ENCODE results near the gene RBM44.
A peak's percentile ranks its signal among the peaks of the same experiment; 100 is the strongest.
"Not testable (repeated sequence)": the region's sequence is repeated elsewhere in the genome, so short reads cannot be mapped to it uniquely, and the experiment has no call there.

RBM44 gene, protein sequence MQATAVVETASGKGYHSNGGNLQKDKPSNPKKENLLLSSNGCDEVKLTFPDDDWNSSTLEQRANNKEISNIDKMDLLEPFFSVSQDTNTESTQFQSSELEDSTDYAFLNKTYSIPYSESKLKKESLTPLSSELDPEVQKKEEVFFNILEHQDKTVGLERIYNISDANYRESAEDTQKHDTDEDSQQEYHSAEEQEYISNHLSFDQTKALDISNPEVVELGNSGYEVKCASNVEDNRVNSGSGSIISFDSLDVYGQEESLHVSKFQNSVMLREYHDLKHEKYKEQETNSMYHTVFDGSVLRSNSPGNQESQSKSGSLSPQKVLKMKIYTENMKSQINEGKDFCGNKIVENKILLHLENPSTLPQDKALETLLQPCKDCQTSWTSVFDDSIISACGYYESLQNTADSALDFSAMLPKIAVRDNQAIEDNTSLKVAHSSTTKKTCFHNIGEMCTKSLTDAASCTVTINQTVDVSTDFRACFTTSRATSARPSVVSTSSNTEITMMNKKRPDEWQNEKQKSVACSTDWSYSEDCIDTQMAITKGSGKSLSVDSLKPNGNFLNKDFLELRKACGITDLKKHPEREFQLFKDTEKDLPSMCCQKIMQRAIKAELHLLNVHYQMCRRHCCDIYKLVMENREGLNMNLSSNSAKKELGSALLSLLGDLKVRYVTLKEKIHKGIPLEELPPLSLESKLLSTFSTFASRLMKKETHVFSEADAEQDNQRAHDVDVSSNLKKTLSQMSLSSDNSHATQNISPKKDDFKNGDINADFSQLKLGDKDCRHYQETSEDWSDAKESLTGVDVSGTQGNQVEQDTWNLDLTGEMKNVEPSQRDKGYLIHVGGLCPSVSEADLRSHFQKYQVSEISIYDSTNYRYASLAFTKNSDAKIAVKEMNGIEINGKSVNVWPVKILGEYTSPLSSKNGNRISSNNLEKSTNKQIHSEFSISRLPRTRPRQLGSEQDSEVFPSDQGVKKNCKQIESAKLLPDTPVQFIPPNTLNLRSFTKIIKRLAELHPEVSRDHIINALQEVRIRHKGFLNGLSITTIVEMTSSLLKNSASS
- total RNA-seq = 0.43 to 4.2 (median 1.2) reads per million in 17 experiments

DNA sequence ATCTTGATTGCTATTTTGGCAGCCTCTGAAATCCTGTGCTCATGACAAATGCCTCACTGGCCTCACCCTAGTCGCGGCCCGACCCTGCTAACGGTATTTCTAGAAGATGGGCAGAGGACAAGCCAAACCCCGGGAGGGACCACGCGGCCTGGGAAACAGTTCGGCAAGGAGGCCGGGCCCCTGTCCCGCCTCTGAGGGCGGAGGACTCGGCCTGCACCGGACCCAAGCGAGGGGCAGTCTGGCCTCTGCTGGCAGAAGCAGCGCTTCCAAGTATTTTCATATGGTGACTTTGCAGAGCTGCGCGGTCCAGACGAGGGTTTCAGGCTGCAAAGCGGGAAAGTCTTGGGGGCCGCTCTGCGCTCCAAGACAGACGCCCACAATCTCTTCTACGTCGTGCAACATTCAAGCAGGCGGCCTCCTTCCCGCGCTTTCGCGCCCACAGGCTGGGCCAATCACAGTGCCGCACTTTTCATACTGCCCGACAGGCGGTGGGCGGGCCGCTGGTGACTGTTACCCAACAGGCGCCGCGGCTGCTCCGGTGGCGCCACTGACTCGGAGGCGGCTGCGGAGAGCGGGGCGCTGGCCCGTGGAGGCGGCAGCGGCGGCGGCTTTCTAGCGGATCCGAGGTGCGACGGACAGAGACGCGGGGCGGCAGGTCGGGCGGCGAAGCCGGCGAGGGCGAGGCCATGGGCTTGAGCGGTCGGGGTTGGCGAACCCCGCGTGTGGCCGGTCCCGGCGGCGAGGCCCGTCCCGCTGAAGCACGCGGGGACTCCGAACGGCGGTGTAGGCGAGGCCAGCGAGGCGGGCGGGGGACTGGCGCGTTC lies at the start of gene RBM44:
Gene RBM44, plus strand, starts transcription at position 544 of the 824 bp plus-strand sequence. CDS start 14,831 bp downstream, outside the sequence.
- DNase-seq = no peak

DNA sequence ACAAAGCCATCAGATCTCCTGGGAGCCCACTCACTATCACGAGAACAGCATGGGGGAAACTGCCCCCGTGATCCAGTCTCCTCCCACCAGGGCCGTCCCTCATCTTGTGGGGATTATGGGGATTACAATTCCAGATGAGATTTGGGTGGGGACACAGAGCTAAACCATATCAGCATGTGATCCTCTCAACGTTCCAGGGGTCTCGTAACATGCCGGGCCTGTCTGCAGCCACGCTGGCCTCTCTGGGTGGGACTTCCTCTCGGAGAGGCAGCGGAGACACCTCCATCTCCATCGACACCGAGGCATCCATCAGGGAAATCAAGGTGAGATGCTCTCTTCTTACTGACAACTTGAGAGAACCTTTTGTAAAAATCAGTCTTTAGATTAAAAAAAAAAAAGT lies 49.6 kb upstream of the RBM44 start:
- no peak for DNase-seq

GRCh38 chr2:237749961-237750360 lies 48.6 kb upstream of the RBM44 start:
- DNase-seq = no peak

GRCh38 chr2:237750441-237750840 lies 48.1 kb upstream of the RBM44 start:
- not testable (repeated sequence) for DNase-seq

GRCh38 chr2:237752761-237753165 lies 45.8 kb upstream of the RBM44 start:
- peak; percentile 75 to 90 (median 83) for DNase-seq

DNA sequence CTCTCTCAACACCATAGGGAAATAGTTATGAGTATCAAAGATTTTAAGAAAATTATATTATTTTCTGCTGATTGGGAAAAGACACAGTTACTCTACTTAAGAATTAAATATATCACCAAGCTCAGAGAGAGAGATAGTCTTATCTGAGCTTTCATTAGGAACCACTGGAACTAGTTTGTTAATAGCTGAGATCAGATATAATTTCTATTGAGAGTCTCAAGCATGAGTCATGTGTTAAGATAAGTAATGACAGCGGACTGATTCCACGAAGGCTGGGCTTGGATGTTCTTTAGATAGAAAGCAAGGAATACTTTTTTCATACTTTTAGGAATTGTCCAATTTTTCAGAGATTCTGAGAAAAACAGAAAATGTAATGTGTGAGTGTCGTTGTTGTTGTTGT lies 44.4 kb upstream of the RBM44 start:
- DNase-seq = no peak

- DNase-seq = no peak
Observed at GRCh38 chr2:237754626-237755248, 43.8 kb upstream of the RBM44 start.

DNA sequence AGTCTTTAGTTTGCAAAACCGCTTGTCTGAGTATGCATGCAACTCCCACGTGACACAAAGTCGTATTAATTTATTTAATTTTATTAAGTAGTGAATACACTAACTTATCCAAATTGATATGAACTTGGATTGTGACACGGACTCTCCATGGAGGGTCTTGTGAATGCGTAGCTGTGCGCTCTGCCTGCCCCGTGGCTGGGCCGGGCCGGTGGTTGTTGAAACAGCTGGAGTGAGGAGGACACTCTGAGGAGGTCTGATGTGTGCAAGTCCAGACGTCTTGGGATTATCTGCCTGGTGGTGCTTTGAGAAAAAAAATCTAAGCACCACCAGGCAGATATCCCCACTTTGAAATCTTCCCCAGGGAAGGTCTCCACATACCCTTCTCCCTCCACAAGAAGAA lies 41.0 kb upstream of the RBM44 start:
- no peak for DNase-seq

DNA sequence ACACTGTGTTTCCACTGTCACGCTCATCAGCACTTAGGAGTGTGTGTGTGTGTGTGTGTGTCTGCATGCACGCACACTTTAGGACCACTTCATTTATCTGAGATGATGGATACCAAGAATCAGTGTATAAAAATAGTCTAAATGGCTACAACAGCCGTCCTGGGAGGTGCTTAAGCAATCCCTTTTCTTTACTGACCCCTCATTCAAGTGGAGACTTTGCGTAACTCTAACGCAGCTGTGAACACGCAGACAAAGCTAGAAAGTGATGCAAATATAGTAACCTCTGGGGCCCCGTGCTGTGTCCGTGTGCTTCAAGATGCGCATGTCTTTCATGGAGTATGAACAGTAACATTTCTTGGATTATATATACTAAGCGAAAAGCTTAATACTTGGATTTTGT lies 40.4 kb upstream of the RBM44 start:
- no peak for DNase-seq

GRCh38 chr2:237759176-237759575 lies 39.4 kb upstream of the RBM44 start:
- no peak for DNase-seq

GRCh38 chr2:237760506-237761502 lies 37.8 kb upstream of the RBM44 start:
- no peak for DNase-seq

- DNase-seq = not testable (repeated sequence)
Observed at GRCh38 chr2:237762291-237763182, 36.0 kb upstream of the RBM44 start.

- no peak for DNase-seq
Observed at GRCh38 chr2:237763812-237764211, 34.8 kb upstream of the RBM44 start.

DNA sequence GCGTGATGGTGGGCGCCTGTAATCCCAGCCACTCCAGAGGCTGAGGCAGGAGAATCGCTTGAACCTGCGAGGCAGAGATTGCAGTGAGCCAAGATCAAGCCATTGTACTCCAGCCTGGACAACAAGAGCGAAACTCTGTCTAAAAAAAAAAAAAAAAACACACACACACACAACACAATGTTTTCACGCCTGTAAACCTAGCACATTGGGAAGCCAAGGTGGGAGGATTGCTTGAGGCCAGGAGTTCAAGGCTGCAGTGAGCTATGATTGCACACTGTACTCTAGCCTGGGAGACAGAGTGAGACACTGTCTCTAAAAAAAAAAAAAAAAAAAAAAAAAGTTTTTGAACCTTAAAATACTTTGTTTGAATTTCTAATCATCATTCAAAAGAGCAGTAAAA lies 33.5 kb upstream of the RBM44 start:
- not testable (repeated sequence) for DNase-seq

GRCh38 chr2:237765875-237766274 lies 32.7 kb upstream of the RBM44 start:
- no peak for DNase-seq

GRCh38 chr2:237766340-237766739 lies 32.2 kb upstream of the RBM44 start:
- DNase-seq = no peak

DNA sequence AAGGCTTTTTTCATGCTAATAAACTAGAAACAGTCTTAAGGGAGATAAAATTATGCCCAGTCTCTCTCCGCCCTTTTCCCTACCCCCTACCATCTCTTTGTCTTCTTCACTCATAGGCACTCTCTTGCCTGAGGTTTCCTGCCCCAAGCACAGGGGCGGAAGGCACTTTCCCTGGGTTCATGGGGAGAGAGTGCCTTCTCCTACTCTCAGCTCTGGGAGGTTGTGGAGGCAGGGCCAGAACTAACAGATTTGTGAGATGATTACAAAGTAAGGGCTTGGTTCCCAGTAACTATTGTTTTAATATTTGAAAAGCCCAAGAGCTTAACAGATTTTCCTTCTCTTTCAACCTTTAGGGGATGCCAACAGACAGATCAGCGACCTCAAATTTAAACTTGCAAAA lies 26.1 kb upstream of the RBM44 start:
- no peak for DNase-seq

- DNase-seq = no peak
Observed at GRCh38 chr2:237773826-237774225, 24.8 kb upstream of the RBM44 start.

DNA sequence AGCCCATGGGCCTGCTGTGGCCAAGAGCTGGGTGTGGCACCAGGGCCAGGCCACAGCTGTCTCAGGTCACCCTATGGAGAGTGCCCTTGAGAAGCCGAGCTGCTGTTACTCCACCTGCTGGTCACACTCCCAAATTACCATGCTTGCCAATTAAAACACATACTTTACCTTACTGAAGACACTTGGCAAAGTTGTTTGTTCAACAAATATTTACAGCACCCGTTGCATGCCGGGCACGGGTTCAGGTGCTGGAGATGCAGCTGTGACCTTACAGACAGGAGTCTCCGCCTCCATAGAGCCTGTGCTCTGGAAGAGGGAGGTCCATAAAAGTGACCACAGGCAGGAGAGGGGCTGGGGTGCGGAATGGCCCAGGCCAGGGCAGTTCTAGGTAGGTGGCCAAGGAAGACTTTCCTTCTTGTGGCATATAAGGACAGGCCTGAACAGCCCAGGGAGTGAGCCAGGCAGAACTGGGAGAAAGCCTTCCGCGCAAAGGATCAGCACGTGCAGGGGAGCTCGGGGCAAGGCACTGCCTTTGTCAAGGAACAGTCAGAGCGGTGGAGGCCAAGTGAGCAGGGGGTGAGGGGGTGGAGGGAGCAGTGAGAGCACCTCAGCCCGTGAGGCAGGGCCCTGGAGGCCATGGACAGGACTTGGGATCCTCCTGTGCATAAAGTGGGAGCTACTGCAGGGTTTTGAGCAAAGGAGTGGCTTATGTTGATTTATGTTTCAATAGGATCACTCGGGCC lies 23.6 kb upstream of the RBM44 start:
- DNase-seq = peak; percentile 60 to 68 (median 62)

Measured in suppressor macrophage (primary cell).